Left ventricle myocardium inferior (tissue), 1 donor: ENCODE data around the gene PISD. TPM values are rescaled to one million over a fixed set of nuclear protein-coding genes. Genes with fewer than 3 reads are reported as not detected.

ENCODE experiments used
- DNase-seq: peaks from one replicate; pipeline ENCODE4 v3.0.0-alpha.2; 2020
- H3K27ac ChIP-seq: fragments of 200-600 bp; replicated peaks from 2 replicates; pipeline ENCODE4 v1.8.0; 2021
- H3K27me3 ChIP-seq: fragments of 200-600 bp; 2 replicates; pipeline ENCODE4 v1.8.0; 2021; ENCODE audit warnings: low read depth
- H3K36me3 ChIP-seq: fragments of 200-600 bp; 2 replicates; pipeline ENCODE4 v1.8.0; 2021
- H3K4me1 ChIP-seq: fragments of 200-600 bp; 2 replicates; pipeline ENCODE4 v1.8.0; 2021
- H3K4me3 ChIP-seq: fragments of 200-600 bp; 2 replicates; pipeline ENCODE4 v1.8.0; 2021; ENCODE audit warnings: mild to moderate bottlenecking, moderate library complexity
- H3K9me3 ChIP-seq: fragments of 200-600 bp; replicated peaks from 2 replicates; pipeline ENCODE4 v1.8.0; 2021
- intact Hi-C: fragments of 100-400 bp; cut with micrococcal nuclease; formaldehyde crosslinking; loops from one replicate; pipeline ENCODE4 v1.11.0; 2022
- microRNA-seq: library from miRNA; unstranded; fragments of <30 nt; microRNA quantifications from one replicate; pipeline ENCODE4 v1.2.0, GENCODE V29; 2020
- total RNA-seq: library from RNA; stranded (reverse); fragmentation: NEBNext Ultra II Directional; extraction: Animal tissue kit (Norgen Biotek cat#: 25700); gene quantifications from one replicate; pipeline ENCODE4 v1.2.1, GENCODE V29; 2021
- TF ChIP-seq, protein P1 (sequence below): fragments of 200-600 bp; IDR thresholded peaks from 2 replicates; pipeline ENCODE4 v1.8.0; 2021; ENCODE audit warnings: antibody characterized with exemption, mild to moderate bottlenecking, borderline replicate concordance
- donor health status: DM: no; HTN: yes; CAD: no; lungs with severe emphysema.

Gene PISD
- total RNA-seq, 1 donor from 2014 or later, result 18.1 TPM

DNA sequence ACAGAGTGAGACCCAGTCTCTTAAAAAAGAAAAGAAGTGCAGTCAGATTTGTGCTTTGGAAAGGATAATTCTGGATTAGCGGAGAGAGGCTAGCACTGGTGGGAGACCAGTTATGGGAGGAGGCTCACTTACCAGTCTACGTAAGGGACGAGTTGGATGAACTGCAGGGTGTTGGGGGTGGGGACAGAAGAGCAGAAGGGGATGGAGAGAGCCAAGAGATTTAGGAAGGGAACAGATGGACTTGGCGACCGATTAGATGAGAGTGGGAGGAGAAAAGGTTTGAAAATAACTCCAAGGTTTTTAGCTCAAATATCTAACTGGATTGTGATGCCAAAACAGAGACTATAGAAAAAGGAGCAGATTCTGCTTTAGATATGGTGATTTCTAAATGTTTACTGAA, 84.3 kb downstream of the PISD start:
- TF ChIP-seq, protein P1, sequence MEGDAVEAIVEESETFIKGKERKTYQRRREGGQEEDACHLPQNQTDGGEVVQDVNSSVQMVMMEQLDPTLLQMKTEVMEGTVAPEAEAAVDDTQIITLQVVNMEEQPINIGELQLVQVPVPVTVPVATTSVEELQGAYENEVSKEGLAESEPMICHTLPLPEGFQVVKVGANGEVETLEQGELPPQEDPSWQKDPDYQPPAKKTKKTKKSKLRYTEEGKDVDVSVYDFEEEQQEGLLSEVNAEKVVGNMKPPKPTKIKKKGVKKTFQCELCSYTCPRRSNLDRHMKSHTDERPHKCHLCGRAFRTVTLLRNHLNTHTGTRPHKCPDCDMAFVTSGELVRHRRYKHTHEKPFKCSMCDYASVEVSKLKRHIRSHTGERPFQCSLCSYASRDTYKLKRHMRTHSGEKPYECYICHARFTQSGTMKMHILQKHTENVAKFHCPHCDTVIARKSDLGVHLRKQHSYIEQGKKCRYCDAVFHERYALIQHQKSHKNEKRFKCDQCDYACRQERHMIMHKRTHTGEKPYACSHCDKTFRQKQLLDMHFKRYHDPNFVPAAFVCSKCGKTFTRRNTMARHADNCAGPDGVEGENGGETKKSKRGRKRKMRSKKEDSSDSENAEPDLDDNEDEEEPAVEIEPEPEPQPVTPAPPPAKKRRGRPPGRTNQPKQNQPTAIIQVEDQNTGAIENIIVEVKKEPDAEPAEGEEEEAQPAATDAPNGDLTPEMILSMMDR, result no peak
- H3K36me3 ChIP-seq, result peaks cover 35% of the 10 kb centered on the region
- no peak overlapping the region for H3K4me3 ChIP-seq
- H3K27ac ChIP-seq, result no peak overlapping the region
- no peaks in the 10 kb centered on the region for H3K4me1 ChIP-seq
- no peaks in the 10 kb centered on the region for H3K9me3 ChIP-seq
- no peak for DNase-seq
- no peaks in the 10 kb centered on the region for H3K27me3 ChIP-seq
- intact Hi-C loops, result no loop called here

DNA sequence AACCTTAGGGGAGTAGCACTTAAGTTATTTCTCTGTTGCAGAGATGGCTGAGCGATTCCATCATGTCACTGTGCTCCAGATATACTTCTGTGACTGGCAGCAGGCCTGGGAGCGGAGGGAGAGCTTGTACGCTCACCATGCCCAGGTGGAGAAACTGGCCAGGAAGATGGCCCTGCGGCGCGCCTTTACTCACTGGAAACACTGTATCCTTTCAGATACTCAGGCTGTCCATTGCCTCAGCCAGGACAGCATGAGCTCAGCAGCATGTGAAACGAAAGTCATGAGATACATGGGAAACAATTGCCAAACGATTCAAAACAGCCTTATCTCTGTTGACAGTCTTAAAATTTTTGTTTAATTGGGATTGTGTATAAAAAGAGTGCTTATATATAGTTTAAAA, 86.8 kb downstream of the PISD start:
- no peak for DNase-seq
- TF ChIP-seq, protein P1, result no peak
- Histone ChIP-seq H3K4me3 (no peak overlapping the region), H3K9me3 (no peaks in the 10 kb centered on the region), H3K36me3 (peaks cover 35% of the 10 kb centered on the region), H3K27me3 (no peaks in the 10 kb centered on the region), H3K27ac (no peak overlapping the region), H3K4me1 (no peaks in the 10 kb centered on the region)
- intact Hi-C loops, result no loop called here

DNA sequence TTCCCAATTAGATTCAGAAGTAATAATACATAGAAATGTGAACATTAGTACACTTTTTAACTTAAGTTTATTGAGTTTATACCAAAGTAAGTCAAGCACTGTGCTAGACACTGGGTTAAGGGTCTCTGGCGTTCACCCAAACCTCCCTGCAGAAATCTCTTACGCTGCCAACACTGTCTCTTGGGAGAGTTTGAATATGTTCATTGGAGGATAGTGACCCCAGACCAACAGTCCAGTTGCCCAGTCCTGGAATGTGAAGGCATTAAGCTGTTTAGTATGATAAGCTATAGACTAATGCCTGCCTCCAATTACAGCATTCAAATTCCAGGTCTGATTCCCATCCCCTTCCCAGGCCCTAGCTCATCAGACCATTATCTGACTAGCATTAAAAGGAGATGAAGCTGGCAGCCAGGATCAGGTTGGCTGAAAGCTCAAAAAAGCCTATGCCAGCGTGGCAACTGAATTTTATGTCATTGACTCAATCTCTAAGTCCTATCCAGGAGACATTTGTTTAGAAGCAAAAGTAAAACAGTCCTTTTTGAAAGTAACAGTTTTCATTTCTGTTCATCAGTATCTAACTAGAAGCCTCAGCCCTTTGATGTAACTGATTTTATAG, 87.9 kb downstream of the PISD start:
- H3K27ac ChIP-seq, result no peak overlapping the region
- no peaks in the 10 kb centered on the region for H3K27me3 ChIP-seq
- H3K4me1 ChIP-seq, result no peaks in the 10 kb centered on the region
- no peak overlapping the region for H3K4me3 ChIP-seq
- intact Hi-C loops, result no loop called here
- no peak for DNase-seq
- TF ChIP-seq, protein P1, result no peak
- peaks cover 35% of the 10 kb centered on the region for H3K36me3 ChIP-seq
- no peaks in the 10 kb centered on the region for H3K9me3 ChIP-seq

DNA sequence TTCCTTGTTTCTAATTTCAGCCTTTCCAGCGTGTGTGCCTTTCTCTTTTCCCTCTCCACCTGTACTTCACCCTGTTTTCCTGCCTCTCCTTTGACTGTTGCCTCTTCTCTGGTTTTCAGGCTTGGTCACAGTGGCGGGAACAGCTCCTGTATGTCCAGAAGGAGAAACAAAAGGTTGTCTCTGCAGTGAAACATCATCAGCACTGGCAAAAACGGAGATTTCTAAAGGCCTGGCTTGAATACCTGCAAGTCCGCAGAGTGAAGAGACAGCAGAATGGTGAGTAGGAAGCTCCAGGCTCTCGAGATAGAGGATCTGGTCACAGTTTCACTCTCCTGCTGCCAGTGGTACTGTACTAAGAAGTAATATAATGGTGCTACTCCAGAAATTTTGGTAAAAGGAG, 89.1 kb downstream of the PISD start:
- H3K4me3 ChIP-seq, result no peak overlapping the region
- TF ChIP-seq, protein P1, result no peak
- H3K27me3 ChIP-seq, result no peaks in the 10 kb centered on the region
- peaks cover 27% of the 10 kb centered on the region for H3K36me3 ChIP-seq
- H3K9me3 ChIP-seq, result no peaks in the 10 kb centered on the region
- H3K27ac ChIP-seq, result no peak overlapping the region
- no peak for DNase-seq
- no peaks in the 10 kb centered on the region for H3K4me1 ChIP-seq
- intact Hi-C loops, result no loop called here

DNA sequence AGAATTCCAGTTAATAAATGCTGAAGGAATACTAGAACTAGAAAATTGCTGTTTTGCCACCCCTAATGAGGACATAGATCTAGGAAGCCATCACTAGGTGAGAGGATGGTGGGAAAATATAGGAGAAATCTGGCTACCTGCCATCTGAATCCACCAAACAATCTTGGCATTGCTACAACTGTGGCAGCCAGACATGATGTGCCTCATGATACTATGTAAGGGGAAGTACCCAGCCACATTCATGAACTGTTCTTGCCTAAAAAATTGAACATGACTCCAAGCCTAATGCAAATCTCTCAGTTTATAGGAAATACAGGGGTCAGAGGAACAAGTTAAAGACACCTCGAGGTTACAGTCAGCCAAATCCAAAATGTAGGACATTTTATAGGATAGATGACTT, 92.9 kb downstream of the PISD start:
- H3K36me3 ChIP-seq, result peaks cover 6% of the 10 kb centered on the region
- H3K9me3 ChIP-seq, result no peaks in the 10 kb centered on the region
- intact Hi-C loops, result no loop called here
- H3K4me1 ChIP-seq, result no peaks in the 10 kb centered on the region
- H3K4me3 ChIP-seq, result no peak overlapping the region
- TF ChIP-seq, protein P1, result no peak
- H3K27me3 ChIP-seq, result no peaks in the 10 kb centered on the region
- H3K27ac ChIP-seq, result no peak overlapping the region
- no peak for DNase-seq

Small RNAs within 50 kb of the gene (microRNA-seq; reads per million reads assigned to microRNA genes)
- gene MIR7109, result not detected

Other genes starting within 250 kb of the PISD start
- 29.0 TPM for gene EIF4ENIF1, start 172.4 kb downstream of the PISD start, total RNA-seq
- gene SFI1, start 165.7 kb downstream of the PISD start, total RNA-seq, result 6.8 TPM
- gene PRR14L, start 87.9 kb upstream of the PISD start, total RNA-seq, result 14.3 TPM
- 11.4 TPM for gene DEPDC5, start 91.8 kb upstream of the PISD start, total RNA-seq